Astrocyte of the hippocampus (primary cell): Measurements from ENCODE around the gene ZNF576.
A peak's percentile ranks its signal among the peaks of the same experiment; 100 is the strongest.
"Not testable (repeated sequence)": the region's sequence is repeated elsewhere in the genome, so short reads cannot be mapped to it uniquely, and the experiment has no call there.

ENCODE experiments used
- DNase-seq: peaks from one replicate; pipeline ENCODE4 v3.0.0; 2011; ENCODE audit warnings: low read depth, low spot score

ZNF576 gene, protein sequence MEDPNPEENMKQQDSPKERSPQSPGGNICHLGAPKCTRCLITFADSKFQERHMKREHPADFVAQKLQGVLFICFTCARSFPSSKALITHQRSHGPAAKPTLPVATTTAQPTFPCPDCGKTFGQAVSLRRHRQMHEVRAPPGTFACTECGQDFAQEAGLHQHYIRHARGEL

GRCh38 chr19:43595999-43596841 lies at the start of gene ZNF576, which contains the start of gene IRGQ:
TSS of gene ZNF576 (plus strand) at chr19:43596595. CDS start at chr19:43597109, 514 bp downstream.
TSS of gene IRGQ (minus strand) at chr19:43596134. CDS start at chr19:43595338, 796 bp downstream.
- peak; percentile 100 for DNase-seq

DNA sequence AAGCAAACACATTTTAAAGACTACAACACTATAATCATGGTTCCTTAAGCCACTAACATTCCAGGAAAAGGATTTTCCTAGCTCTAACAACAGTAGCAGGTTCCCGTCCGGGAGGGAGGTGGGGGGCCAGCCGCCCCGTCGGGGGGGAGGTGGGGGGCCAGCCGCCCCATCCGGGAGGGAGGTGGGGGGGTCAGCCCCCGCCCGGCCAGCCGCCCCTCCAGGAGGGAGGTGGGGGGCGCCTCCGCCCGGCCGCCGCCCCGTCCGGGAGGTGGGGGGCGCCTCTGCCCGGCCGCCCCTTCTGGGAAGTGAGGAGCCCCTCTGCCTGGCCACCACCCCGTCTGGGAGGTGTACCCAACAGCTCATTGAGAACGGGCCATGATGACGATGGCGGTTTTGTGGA lies 48.5 kb upstream of the ZNF576 start:
- not testable (repeated sequence) for DNase-seq

- DNase-seq = no peak
These were observed 47.7 kb upstream of the ZNF576 start for GRCh38 chr19:43548706-43549105.

- DNase-seq = no peak
These were observed 44.8 kb upstream of the ZNF576 start for GRCh38 chr19:43551399-43552197.

GRCh38 chr19:43552198-43552450 lies 44.3 kb upstream of the ZNF576 start:
- DNase-seq = no peak

GRCh38 chr19:43552616-43553015 lies 43.8 kb upstream of the ZNF576 start:
- DNase-seq = no peak

DNA sequence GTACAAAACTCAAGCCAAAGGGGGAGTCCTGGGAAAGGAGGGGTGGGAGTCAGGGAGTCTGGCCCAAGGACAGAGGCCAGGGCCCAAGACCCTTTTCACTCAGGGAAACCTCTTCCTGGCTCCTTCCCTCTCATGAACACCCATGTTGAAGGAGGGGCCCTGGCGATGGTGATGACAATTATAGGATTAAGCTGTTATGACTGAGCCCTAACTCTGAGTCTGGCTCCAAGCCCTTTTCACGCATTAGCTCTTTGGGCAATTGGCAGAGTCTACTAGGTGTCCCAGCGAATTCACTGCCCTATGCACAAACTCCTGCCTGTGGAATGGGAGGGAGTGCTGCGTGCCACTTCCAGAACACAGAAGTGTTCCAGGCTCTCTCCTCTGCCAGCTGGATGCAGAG lies 42.7 kb upstream of the ZNF576 start:
- no peak for DNase-seq

DNA sequence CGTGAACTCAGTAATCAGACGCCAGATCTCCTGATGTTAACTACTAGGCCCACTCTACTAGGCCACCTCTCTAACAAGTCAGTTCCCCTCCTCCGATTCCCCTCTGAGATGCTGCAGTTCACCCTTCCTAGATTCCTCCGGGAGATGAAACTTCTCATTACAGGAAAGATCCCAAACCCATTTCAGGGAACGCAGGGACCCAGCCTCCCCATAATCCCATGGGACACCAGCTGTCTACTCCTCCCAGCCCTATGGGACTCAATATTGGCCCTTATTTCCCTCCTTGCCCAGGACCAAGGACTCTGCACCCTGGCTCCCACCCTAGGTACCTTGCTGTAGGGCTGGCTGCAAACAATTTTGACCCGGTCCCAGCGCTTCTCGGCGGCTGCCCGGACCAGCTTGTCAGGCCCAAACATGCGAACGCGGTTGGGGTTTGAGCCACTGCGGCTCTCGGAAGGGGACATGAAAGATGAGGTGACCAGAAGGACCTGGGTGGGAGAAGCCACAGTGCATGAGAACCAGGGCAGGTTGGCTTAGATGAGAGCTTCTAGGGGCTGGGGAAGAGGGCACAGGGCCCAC lies 42.0 kb upstream of the ZNF576 start:
- DNase-seq = no peak

DNA sequence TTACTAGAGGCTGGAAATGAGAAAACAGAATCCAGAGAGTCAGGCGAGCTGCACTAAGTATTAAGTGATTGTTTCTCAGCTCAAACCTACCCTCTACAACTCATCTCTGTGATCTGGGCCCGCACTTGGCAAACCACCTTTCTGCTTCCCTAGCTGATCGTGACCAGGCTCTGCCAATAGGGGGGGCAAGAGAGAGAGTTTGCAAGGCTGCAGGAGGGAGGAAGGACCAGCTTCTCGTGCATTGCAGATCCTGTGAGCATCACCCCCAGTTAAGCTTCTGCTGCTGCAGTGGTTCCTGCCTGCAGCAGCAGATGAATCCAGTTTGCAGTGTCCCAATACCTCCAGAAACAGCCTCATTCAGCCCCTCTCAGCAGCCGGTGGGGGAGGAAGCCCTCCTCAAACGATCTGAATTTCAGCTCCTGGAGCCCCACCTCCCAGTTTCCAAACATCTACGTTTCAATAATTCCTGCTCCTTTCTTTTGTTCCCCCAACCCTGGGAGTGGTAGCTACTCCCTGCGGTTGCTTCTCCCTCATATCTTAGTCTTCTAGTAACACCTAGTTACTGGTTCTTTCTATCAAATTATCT lies 41.1 kb upstream of the ZNF576 start:
- peak; percentile 83 for DNase-seq

DNA sequence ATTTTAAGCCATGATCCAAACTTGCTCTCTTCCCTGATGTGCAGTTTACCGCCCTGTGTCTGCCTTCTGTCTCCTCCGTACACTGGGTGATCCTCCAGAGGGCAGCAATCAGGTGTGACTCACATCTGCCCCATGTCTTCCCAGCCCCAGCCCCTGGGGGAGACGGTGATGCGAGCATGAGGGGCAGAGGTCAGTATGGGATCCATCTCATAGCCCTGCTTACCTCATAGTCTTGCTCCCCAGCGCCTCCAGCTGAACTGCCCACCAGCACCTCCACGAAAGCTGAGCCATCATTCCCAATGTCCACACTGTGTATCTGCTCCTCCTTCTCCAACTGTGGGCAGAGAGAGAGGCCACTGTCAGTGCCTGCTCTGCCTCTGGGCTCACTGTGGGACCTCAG lies 35.7 kb upstream of the ZNF576 start:
- no peak for DNase-seq

GRCh38 chr19:43561139-43561970 lies 35.0 kb upstream of the ZNF576 start:
- no peak for DNase-seq

- DNase-seq = no peak
These were observed 34.1 kb upstream of the ZNF576 start for GRCh38 chr19:43562226-43562697.

- peak; percentile 70 for DNase-seq
These were observed 33.6 kb upstream of the ZNF576 start for GRCh38 chr19:43562698-43563241.

DNA sequence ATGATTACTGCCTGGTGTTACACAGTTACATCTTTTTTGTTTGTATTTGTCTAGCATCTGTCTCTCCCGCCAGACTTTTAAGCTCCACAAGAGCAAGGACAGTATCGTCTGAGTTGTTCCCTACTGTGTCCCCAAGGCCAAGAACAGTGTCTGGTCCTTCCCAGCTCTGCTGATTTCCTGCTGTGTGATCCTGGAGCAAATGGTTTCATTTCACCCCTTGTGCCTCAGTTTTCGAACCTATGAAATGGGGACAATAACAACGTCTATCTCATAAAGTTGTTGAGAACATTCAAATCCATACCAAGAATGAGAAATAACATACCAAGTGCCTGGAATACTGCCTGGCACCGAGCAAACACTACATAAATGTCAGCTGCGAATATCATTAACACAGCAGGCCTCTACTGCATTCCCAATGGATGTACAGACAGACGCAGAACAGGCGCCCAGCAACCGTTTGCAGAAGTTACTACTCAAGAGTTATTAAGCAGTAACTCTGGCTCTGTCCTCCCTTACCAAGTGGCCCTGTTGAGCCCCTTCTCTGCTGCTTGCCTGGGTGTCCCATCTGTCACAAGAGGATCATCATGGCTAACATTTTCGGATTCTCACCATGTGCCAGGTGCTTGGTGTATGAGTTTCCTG lies 32.5 kb upstream of the ZNF576 start:
- no peak for DNase-seq

GRCh38 chr19:43564800-43565199 lies 31.6 kb upstream of the ZNF576 start:
- DNase-seq = no peak

DNA sequence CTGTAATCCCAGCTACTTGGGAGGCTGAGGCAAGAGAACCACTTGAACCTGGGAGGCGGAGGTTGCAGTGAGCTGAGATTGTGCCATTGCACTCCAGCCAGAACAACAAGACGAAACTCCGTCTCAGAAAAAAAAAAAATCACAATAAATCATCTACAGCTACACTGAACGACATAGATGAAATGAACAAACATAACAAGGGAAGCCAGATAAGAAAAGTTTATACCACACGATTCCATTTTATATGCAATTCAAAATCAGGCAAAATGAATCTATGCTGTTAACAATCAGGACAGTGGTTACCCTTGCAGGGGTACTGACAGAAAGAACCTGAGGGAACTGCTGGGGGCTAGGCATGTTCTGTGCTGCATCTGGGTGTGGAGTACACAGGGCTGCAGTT lies 26.7 kb upstream of the ZNF576 start:
- DNase-seq = no peak

- no peak for DNase-seq
These were observed 26.1 kb upstream of the ZNF576 start for GRCh38 chr19:43570174-43570791.

GRCh38 chr19:43572171-43572588 lies 24.2 kb upstream of the ZNF576 start:
- no peak for DNase-seq

DNA sequence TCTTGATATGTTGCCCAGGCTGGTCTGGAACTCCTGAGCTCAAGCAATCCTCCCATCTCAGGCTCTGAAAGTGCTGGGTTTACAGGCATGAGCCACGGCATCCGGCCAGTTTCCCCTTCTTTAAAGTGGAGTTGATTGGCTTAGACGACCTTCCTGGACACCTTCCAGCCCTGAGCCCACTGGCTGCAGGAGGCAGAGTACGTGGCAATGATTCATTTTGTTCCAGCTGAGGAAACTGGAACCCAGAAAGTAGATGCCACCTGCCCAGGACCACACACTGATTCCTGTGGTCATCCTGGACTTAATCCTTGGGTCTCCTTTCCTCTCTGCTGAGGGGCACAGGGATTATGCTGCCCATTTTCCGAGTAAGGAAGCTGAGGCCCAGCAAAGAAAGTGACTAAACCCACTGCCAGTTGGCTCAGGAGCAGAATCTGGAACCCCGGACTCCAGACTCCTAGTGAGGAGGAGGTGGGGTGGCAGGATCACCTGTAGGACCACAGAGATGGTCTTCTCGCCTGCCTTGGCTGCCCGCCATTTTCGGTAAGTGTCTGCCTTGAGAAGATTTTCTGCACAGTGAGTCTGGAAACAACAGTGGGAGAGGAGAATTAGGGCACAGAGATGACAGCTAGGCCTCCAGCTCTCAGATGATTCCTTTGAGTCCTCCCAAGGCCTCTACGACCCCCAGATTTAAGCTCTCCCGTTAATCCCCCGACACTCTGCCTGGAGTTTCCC lies 21.8 kb upstream of the ZNF576 start:
- peak; percentile 63 for DNase-seq
